A673 (cell line): ENCODE results near the gene LRRC23. TPM values are rescaled to one million over a fixed set of nuclear protein-coding genes. Genes with fewer than 3 reads are reported as not detected.

ENCODE experiments used
- BruUV-seq: library from RNA; stranded (reverse); fragments of 400-500 nt; replicated peaks from 2 replicates; lab custom pipeline; 2021; lab: Mats Ljungman, UMichigan
- CTCF ChIA-PET: fragments of 300-600 bp; sonication (Branson Sonifier 250); formaldehyde crosslinking; loops from one replicate; lab custom pipeline; 2022; ENCODE audit warnings: antibody characterized with exemption; lab: Charles Lee
- POLR2A ChIA-PET: fragments of 300-600 bp; sonication (Branson Sonifier 250); formaldehyde crosslinking; loops from one replicate; lab custom pipeline; 2022; ENCODE audit warnings: antibody characterized with exemption; ENCODE audit not compliant: low non-redundant PET; lab: Charles Lee
- DNase-seq: peaks from one replicate; pipeline ENCODE4 v3.0.0-alpha.2; 2015; ENCODE audit warnings: low spot score
- H3K27ac ChIP-seq: fragments of 200-600 bp; sonication (generic); 2 replicates; pipeline ENCODE4 v1.5.1; 2016; ENCODE audit warnings: mixed run types, low read depth, mild to moderate bottlenecking, mixed read lengths, antibody characterized with exemption, low read length; ENCODE audit not compliant: poor library complexity, severe bottlenecking
- H3K27me3 ChIP-seq: fragments of 200-600 bp; sonication (generic); replicated peaks from 2 replicates; pipeline ENCODE4 v1.6.1; 2017; ENCODE audit warnings: mixed run types, low read depth, mild to moderate bottlenecking, mixed read lengths, antibody characterized with exemption, low read length; ENCODE audit not compliant: insufficient read depth, poor library complexity
- H3K36me3 ChIP-seq: fragments of 200-600 bp; sonication (generic); 2 replicates; pipeline ENCODE4 v1.6.1; 2016; ENCODE audit warnings: mixed run types, mild to moderate bottlenecking, mixed read lengths, antibody characterized with exemption, low read length; ENCODE audit not compliant: insufficient read depth, poor library complexity, severe bottlenecking
- H3K4me1 ChIP-seq: fragments of 200-600 bp; sonication (generic); 2 replicates; pipeline ENCODE4 v1.6.1; 2017; ENCODE audit warnings: mixed run types, mild to moderate bottlenecking, mixed read lengths, antibody characterized with exemption, low read length; ENCODE audit not compliant: insufficient read depth, poor library complexity, severe bottlenecking
- H3K4me3 ChIP-seq: fragments of 200-600 bp; sonication (generic); 2 replicates; pipeline ENCODE4 v1.5.1; 2016; ENCODE audit warnings: low read depth, mixed run types, mild to moderate bottlenecking, mixed read lengths, low read length; ENCODE audit not compliant: poor library complexity, severe bottlenecking
- H3K9me3 ChIP-seq: fragments of 200-600 bp; sonication (generic); 2 replicates; pipeline ENCODE4 v1.6.1; 2016; ENCODE audit warnings: mixed run types, low read depth, mild to moderate bottlenecking, mixed read lengths, antibody characterized with exemption, low read length; ENCODE audit not compliant: poor library complexity, severe bottlenecking
- CTCF ChIP-seq: fragments of 300-800, 200-600 bp; sonication (generic); conservative IDR thresholded peaks from 2 replicates; pipeline ENCODE4 v1.5.1; 2017; ENCODE audit warnings: low read depth, mild to moderate bottlenecking, antibody characterized with exemption, low read length, moderate library complexity, mixed read lengths
- EZH2 ChIP-seq: fragments of 200-600 bp; sonication (generic); IDR thresholded peaks from 2 replicates; pipeline ENCODE4 v1.6.1; 2017; ENCODE audit warnings: borderline replicate concordance, low read depth, mild to moderate bottlenecking, mixed read lengths, antibody characterized with exemption, low read length; ENCODE audit not compliant: poor library complexity, severe bottlenecking
- intact Hi-C: fragments of 100-400 bp; cut with micrococcal nuclease; formaldehyde crosslinking; loops from one replicate; pipeline ENCODE4 v1.10.0; 2022; ENCODE audit not compliant: unreplicated experiment
- total RNA-seq: library from RNA; stranded (reverse); gene quantifications from 2 replicates; pipeline ENCODE4 v1.2.3, GENCODE V29; 2021

The LRRC23 gene
- total RNA-seq, 1 experiment from 2014 or later = 7.7 TPM

- ChIA-PET POLR2A (interaction anchor here (0.9 kb wide), 1 partner anchor 11 kb away, joined by 4 read pairs; the partner anchor contains the start of gene C12orf57), CTCF (no interaction called here)
- H3K27me3 ChIP-seq = no peaks in the 10 kb centered on the region
- TF ChIP-seq CTCF (no peak), EZH2 (no peak)
- DNase-seq = no peak
- no peaks in the 10 kb centered on the region for H3K9me3 ChIP-seq
- no peak overlapping the region for H3K4me3 ChIP-seq
- intact Hi-C loops = no loop called here
- H3K4me1 ChIP-seq = peaks cover 13% of the 10 kb centered on the region
- H3K36me3 ChIP-seq = no peaks in the 10 kb centered on the region
- no TSS peak for BruUV-seq
- no peak overlapping the region for H3K27ac ChIP-seq
Observed at GRCh38 chr12:6955108-6956020, 50.7 kb downstream of the LRRC23 start.

- Histone ChIP-seq H3K27ac (no peak overlapping the region), H3K9me3 (no peaks in the 10 kb centered on the region), H3K27me3 (no peaks in the 10 kb centered on the region), H3K4me3 (no peak overlapping the region), H3K36me3 (no peaks in the 10 kb centered on the region), H3K4me1 (peaks cover 19% of the 10 kb centered on the region)
- TF ChIP-seq EZH2 (no peak), CTCF (no peak)
- POLR2A ChIA-PET = interaction anchor here (0.9 kb wide), 1 partner anchor 12 kb away, joined by 4 read pairs; the partner anchor contains the start of gene C12orf57
- intact Hi-C loops = no loop called here
- DNase-seq = no peak
- CTCF ChIA-PET = no interaction called here
- BruUV-seq = no TSS peak
Observed at GRCh38 chr12:6956021-6956727, 51.6 kb downstream of the LRRC23 start.

- Histone ChIP-seq H3K4me3 (no peak overlapping the region), H3K27me3 (no peaks in the 10 kb centered on the region), H3K4me1 (peaks cover 30% of the 10 kb centered on the region), H3K9me3 (no peaks in the 10 kb centered on the region), H3K36me3 (no peaks in the 10 kb centered on the region), H3K27ac (no peak overlapping the region)
- intact Hi-C loops = no loop called here
- BruUV-seq = no TSS peak
- ChIA-PET POLR2A (no interaction called here), CTCF (no interaction called here)
- TF ChIP-seq EZH2 (no peak), CTCF (no peak)
- no peak for DNase-seq
Observed at GRCh38 chr12:6957151-6957701, 52.6 kb downstream of the LRRC23 start.
